Osteoblast (primary cell): ENCODE results near the gene HMGXB3. TPM values are rescaled to one million over a fixed set of nuclear protein-coding genes. Genes with fewer than 3 reads are reported as not detected.
A peak's percentile ranks its signal among the peaks of the same experiment; 100 is the strongest.
"Not testable (repeated sequence)": the region's sequence is repeated elsewhere in the genome, so short reads cannot be mapped to it uniquely, and the experiment has no call there.

Experiments
- DNase-seq: peaks from one replicate; pipeline ENCODE4 v3.0.0; 2011; ENCODE audit warnings: low spot score, mixed read lengths; ENCODE audit not compliant: insufficient read length; ENCODE audit errors: missing footprints
- H2AFZ ChIP-seq: 2 replicates; pipeline ENCODE4 v1.6.0; 2011; ENCODE audit warnings: mild to moderate bottlenecking, low read length
- H3K27ac ChIP-seq: 2 replicates; pipeline ENCODE4 v1.5.1; 2011; ENCODE audit warnings: mild to moderate bottlenecking, low read depth, low read length, moderate library complexity
- H3K27me3 ChIP-seq: 2 replicates; pipeline ENCODE4 v1.6.0; 2012; ENCODE audit warnings: mild to moderate bottlenecking, control low read depth, inconsistent platforms, low read length, moderate library complexity; ENCODE audit not compliant: insufficient read depth
- H3K36me3 ChIP-seq: 2 replicates; pipeline ENCODE4 v1.5.1; 2011; ENCODE audit warnings: mild to moderate bottlenecking, low read length, control low read depth, moderate library complexity; ENCODE audit not compliant: insufficient read depth
- H3K4me1 ChIP-seq: 2 replicates; pipeline ENCODE4 v1.5.1; 2011; ENCODE audit warnings: mild to moderate bottlenecking, low read length, control low read depth, moderate library complexity; ENCODE audit not compliant: insufficient read depth
- H3K4me2 ChIP-seq: 2 replicates; pipeline ENCODE4 v1.6.0; 2011; ENCODE audit warnings: mild to moderate bottlenecking, low read length; ENCODE audit not compliant: insufficient read depth
- H3K4me3 ChIP-seq: fragments of 200-600 bp; sonication (generic); 3 replicates; pipeline ENCODE4 v1.5.1; 2012; ENCODE audit warnings: mild to moderate bottlenecking, low read length, inconsistent platforms; ENCODE audit not compliant: insufficient read depth
- H3K79me2 ChIP-seq: 2 replicates; pipeline ENCODE4 v1.6.0; 2012; ENCODE audit warnings: mild to moderate bottlenecking, low read length, control low read depth, inconsistent platforms; ENCODE audit not compliant: insufficient read depth
- H3K9me3 ChIP-seq: 2 replicates; pipeline ENCODE4 v1.5.1; 2011; ENCODE audit warnings: low read depth, low read length, control low read depth
- H4K20me1 ChIP-seq: 2 replicates; pipeline ENCODE4 v1.6.0; 2012; ENCODE audit warnings: mild to moderate bottlenecking, low read length, control low read depth; ENCODE audit not compliant: insufficient read depth
- total RNA-seq: library from RNA; depleted of rRNA; stranded (reverse); fragments of >200 nt; gene quantifications from 2 replicates; pipeline ENCODE4 v1.2.3, GENCODE V29; 2012
- TF ChIP-seq, protein P1 (sequence below): IDR thresholded peaks from 2 replicates; pipeline ENCODE4 v1.5.1; 2011; ENCODE audit warnings: mild to moderate bottlenecking, low read depth, low read length, moderate library complexity; ENCODE audit errors: extremely low read depth

The HMGXB3 gene
- total RNA-seq, 1 donor: 54.3 TPM

DNA sequence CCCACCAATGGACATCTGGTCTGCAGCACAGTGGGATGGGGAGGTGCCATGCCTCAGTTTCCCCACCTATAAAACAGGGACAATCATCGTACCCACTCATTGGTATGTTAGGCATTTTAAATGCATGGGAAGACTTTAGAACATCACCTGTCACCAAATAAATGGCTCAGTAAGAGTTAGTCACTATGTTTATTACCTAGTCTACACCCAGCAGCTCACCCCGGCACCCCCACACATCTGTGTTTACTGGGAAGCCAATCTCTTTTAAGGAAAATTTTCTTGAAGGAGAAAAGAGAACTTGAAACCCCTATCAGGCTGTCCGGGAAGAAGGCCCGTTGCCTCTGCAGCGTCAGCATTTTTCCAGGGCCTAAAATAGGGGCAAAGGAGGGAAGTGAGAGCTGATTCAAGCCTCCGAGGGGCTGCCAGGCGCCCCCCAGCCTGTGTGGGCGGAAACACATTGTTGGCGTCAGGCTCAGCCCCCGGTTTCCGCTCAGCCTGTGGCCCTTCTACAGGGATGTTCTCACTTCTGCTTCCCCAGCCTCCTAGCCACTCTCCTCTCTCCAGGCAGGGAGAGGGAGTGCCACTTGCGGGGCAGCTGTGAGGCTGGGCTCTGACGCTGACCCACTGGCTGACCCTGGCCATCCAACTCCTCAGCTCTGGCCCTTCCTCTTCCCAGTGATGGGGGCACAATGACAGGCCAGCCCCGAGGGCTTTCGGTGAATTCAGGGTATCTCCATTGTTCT, 81.2 kb downstream of the HMGXB3 start:
- TF ChIP-seq, protein P1, sequence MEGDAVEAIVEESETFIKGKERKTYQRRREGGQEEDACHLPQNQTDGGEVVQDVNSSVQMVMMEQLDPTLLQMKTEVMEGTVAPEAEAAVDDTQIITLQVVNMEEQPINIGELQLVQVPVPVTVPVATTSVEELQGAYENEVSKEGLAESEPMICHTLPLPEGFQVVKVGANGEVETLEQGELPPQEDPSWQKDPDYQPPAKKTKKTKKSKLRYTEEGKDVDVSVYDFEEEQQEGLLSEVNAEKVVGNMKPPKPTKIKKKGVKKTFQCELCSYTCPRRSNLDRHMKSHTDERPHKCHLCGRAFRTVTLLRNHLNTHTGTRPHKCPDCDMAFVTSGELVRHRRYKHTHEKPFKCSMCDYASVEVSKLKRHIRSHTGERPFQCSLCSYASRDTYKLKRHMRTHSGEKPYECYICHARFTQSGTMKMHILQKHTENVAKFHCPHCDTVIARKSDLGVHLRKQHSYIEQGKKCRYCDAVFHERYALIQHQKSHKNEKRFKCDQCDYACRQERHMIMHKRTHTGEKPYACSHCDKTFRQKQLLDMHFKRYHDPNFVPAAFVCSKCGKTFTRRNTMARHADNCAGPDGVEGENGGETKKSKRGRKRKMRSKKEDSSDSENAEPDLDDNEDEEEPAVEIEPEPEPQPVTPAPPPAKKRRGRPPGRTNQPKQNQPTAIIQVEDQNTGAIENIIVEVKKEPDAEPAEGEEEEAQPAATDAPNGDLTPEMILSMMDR: no peak

DNA sequence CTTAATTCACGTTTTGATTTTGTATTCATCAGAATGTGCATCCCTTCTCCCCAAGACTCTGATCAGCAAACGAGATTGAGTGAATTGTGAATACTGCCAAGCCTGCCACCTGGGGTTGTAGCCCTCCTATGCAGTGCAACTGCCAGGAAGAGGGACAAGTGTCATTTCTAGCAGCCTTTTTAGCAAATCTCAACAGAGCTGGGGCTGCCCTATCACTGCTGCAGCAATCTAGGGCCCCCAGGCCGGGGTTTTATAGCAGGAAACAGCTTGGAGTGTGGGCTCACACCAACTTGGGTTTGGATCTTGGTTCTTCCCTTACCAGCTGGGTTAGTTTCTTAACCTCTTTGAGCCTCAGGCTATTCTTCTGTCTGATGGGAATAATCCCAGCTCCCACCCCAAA, 81.8 kb downstream of the HMGXB3 start:
- Histone ChIP-seq H3K4me2 (no peak overlapping the region), H2AFZ (no peak overlapping the region), H3K4me1 (peaks cover 8% of the 10 kb centered on the region), H3K36me3 (no peaks in the 10 kb centered on the region), H3K27ac (no peak overlapping the region), H3K79me2 (no peaks in the 10 kb centered on the region), H3K27me3 (no peaks in the 10 kb centered on the region), H3K9me3 (no peaks in the 10 kb centered on the region), H3K4me3 (no peak overlapping the region), H4K20me1 (no peaks in the 10 kb centered on the region)
- DNase-seq: no peak
- TF ChIP-seq, protein P1: no peak

More for the DNA sequence above, 81.2 kb downstream of the HMGXB3 start:
- Histone ChIP-seq H3K4me3 (no peak overlapping the region), H3K9me3 (no peaks in the 10 kb centered on the region), H3K79me2 (no peaks in the 10 kb centered on the region), H3K4me2 (no peak overlapping the region), H3K4me1 (peaks cover 8% of the 10 kb centered on the region), H2AFZ (peak overlapping the region; percentile 86), H3K27me3 (no peaks in the 10 kb centered on the region), H3K36me3 (no peaks in the 10 kb centered on the region), H4K20me1 (no peaks in the 10 kb centered on the region), H3K27ac (no peak overlapping the region)
- peak; percentile 81 for DNase-seq

DNA sequence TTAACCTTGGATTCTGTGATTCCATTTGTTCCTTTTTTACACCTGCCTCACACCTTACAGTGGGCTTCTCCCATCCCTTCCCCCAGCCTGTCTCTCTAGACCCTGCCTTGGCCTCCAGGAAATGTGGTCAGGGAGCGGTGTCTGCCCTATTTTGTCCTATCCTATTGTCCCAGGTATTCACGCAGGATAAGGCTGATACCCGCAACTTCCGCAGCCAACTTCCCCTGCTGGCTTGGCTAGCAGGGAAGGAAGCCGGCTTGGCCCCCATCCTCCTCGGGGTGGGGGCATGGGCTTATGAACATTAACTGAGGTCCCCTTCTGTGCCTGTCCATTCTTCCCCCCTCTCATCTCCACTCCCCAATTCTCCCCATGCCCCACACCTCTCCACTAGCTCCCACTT, 82.3 kb downstream of the HMGXB3 start:
- no peak overlapping the region for H2AFZ ChIP-seq
- no peak for DNase-seq

DNA sequence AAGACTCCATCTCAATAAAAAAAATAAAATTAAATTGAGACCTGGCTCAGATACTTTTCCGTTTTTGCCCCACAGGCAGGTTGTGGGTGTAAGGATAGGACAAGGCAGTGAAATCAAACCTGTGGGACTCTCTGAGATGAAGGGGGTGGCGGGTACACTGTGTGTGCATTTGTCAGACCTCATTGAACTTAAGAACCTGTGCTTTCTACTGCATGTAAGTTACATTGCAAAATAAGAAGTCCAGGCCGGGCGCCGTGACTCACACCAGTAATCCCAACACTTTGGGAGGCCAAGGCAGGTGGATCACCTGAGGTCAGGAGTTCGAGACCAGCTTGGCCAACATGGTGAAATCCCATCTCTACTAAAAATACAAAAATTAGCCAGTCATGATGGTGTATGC, 84.2 kb downstream of the HMGXB3 start:
- not testable (repeated sequence) for H3K4me1 ChIP-seq, H3K79me2 ChIP-seq, DNase-seq, H3K4me2 ChIP-seq, H3K27ac ChIP-seq, H3K27me3 ChIP-seq, H3K36me3 ChIP-seq, H4K20me1 ChIP-seq, H3K9me3 ChIP-seq, H2AFZ ChIP-seq, H3K4me3 ChIP-seq

More for the DNA sequence above, 82.3 kb downstream of the HMGXB3 start:
- no peaks in the 10 kb centered on the region for H4K20me1 ChIP-seq
- no peak overlapping the region for H3K27ac ChIP-seq
- H3K27me3 ChIP-seq: no peaks in the 10 kb centered on the region
- H3K9me3 ChIP-seq: no peaks in the 10 kb centered on the region
- H3K4me2 ChIP-seq: no peak overlapping the region
- H3K36me3 ChIP-seq: no peaks in the 10 kb centered on the region
- H3K79me2 ChIP-seq: no peaks in the 10 kb centered on the region
- H3K4me3 ChIP-seq: no peak overlapping the region
- peaks cover 8% of the 10 kb centered on the region for H3K4me1 ChIP-seq
- TF ChIP-seq, protein P1: no peak
